Placental pericyte (primary cell): ENCODE data around the gene DCP2. TPM values are rescaled to one million over a fixed set of nuclear protein-coding genes. Genes with fewer than 3 reads are reported as not detected.

Source experiments
- total RNA-seq: library from RNA; depleted of rRNA; stranded (reverse); fragments of >200 nt; gene quantifications from 2 replicates; pipeline ENCODE4 v1.2.3, GENCODE V29; 2012

DCP2 gene
- 23.0 and 37.1 TPM in 2 replicates for total RNA-seq

DNA sequence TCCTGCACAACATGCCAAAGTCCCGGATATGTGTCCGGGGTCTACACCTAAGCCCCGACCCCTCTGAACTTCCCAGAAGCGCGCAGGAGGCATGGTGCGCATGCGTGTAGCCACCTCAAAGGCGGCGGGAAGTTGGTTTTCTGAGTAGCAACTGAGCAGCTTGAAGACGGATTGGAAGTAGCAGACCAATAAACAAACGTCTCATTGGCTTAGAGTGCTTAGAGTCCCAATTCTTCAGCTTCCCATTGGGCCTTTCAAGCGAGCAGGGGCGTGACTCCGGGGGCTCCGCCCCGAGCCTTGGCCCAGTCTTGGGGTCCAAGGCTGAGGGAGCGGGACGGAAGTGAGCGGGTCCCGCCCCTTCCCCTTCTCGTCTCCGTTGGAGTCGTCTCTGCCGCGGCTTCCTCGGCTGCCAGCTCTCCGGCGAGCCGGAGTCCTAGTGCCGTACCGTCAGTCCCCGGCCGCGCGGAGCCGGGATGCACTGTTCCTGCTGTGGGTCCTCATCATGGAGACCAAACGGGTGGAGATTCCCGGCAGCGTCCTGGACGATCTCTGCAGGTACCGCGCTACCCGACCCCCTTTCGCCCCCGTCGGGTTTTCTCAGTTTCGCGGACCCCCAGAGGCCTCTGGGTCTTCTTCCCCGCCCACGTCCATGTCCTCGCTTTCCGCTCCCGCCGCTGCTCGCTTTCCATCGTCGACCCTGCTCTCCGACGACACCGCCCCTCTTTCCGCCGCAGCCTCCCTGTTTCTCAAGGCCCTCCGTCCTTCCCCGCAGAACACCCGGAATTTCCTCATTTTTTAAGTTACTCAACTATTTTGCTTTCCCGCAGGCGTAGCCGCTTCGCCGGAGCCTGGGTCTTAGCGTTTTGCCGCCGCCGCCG is at the start of gene DCP2:
DCP2 (plus strand) TSS at position 367 of the 878 bp plus-strand sequence; CDS start at position 503, 136 bp downstream.

Other genes with a start within 250 kb of the DCP2 start
- 36.8 and 62.4 TPM in 2 replicates for gene APC, start 238.9 kb upstream of the DCP2 start, total RNA-seq
- 60.1 and 93.7 TPM in 2 replicates for gene SRP19, start 115.5 kb upstream of the DCP2 start, total RNA-seq
- 41.4 and 56.0 TPM in 2 replicates for gene REEP5, start 54.6 kb upstream of the DCP2 start, total RNA-seq